ENCODE measurements around the gene LRRC15. TPM values are rescaled to one million over a fixed set of nuclear protein-coding genes. Genes with fewer than 3 reads are reported as not detected.

LRRC15 gene
- total and polyA plus RNA-seq, 7 donors = under 0.01 to 0.23 (median under 0.01) TPM; not detected in 2

GRCh38 chr3:194370753-194371152, 1.2 kb upstream of the LRRC15 start:
- no peak for DNase-seq
- TF ChIP-seq POLR2AphosphoS5 (IDR thresholded peaks at IDR 0.05) = no peak
- no peak for TF ChIP-seq EP300 (IDR thresholded peaks at IDR 0.05)
- no peak for TF ChIP-seq POLR2A (IDR thresholded peaks at IDR 0.05)
- TF ChIP-seq CTCF (IDR thresholded peaks at IDR 0.05) = no peak
- 85 to 88% methylated on average over 10 of the region's 10 CpGs for WGBS, 2 donors

GRCh38 chr3:194368918-194369317, 625 bp downstream of the LRRC15 start:
- H3K4me1 ChIP-seq = peaks cover 0 to 18% (median 6%) of the 10 kb centered on the region in 4 donors
- peaks cover 0 to 28% (median 0%) of the 10 kb centered on the region in 3 donors for H3K27me3 ChIP-seq
- intact Hi-C loops (cut with DNase I) = no loop called here
- no peaks in the 10 kb centered on the region for H3K9me3 ChIP-seq
- 75 to 82% methylated on average over 6 of the region's 6 CpGs for WGBS, 2 donors
- H3K27ac ChIP-seq = no peak overlapping the region
- no peaks in the 10 kb centered on the region for H3K36me3 ChIP-seq
- H3K4me3 ChIP-seq = no peak overlapping the region
- no peak for DNase-seq
- no peak for TF ChIP-seq EP300 (IDR thresholded peaks at IDR 0.05)
- TF ChIP-seq POLR2A (IDR thresholded peaks at IDR 0.05) = no peak

More at GRCh38 chr3:194370753-194371152, 1.2 kb upstream of the LRRC15 start:
- intact Hi-C loops (cut with DNase I) = no loop called here
- no peak overlapping the region for H3K27ac ChIP-seq
- peaks cover 0 to 6% (median 0%) of the 10 kb centered on the region in 4 donors for H3K4me1 ChIP-seq
- H3K4me3 ChIP-seq = no peak overlapping the region
- no peaks in the 10 kb centered on the region for H3K36me3 ChIP-seq
- no peaks in the 10 kb centered on the region for H3K9me3 ChIP-seq
- H3K27me3 ChIP-seq = peaks cover 0 to 31% (median 0%) of the 10 kb centered on the region in 3 donors

- DNase-seq = no peak
- intact Hi-C loops (cut with DNase I) = no loop called here
- TF ChIP-seq CTCF (IDR thresholded peaks at IDR 0.05) = no peak
- TF ChIP-seq EP300 (IDR thresholded peaks at IDR 0.05) = no peak
- no peak for TF ChIP-seq POLR2A (IDR thresholded peaks at IDR 0.05)
- no peak for TF ChIP-seq POLR2AphosphoS5 (IDR thresholded peaks at IDR 0.05)
- Histone ChIP-seq H3K9me3 (no peaks in the 10 kb centered on the region), H3K27me3 (peaks cover 0 to 28% (median 0%) of the 10 kb centered on the region in 3 donors), H3K36me3 (no peaks in the 10 kb centered on the region), H3K4me1 (peaks cover 0 to 18% (median 6%) of the 10 kb centered on the region in 4 donors), H3K27ac (no peak overlapping the region), H3K4me3 (no peak overlapping the region)
- WGBS, 2 donors = 58 to 64% methylated on average over 18 of the region's 18 CpGs
Measured at GRCh38 chr3:194367992-194368841, 1.3 kb downstream of the LRRC15 start.

GRCh38 chr3:194365978-194366490, 3.5 kb downstream of the LRRC15 start:
- no peak for TF ChIP-seq POLR2AphosphoS5 (IDR thresholded peaks at IDR 0.05)
- no peak for TF ChIP-seq CTCF (IDR thresholded peaks at IDR 0.05)
- TF ChIP-seq EP300 (IDR thresholded peaks at IDR 0.05) = no peak
- no peak for TF ChIP-seq POLR2A (IDR thresholded peaks at IDR 0.05)
- no peak overlapping the region for H3K4me3 ChIP-seq
- H3K27me3 ChIP-seq = peaks cover 0 to 21% (median 0%) of the 10 kb centered on the region in 3 donors
- DNase-seq = no peak
- no peak overlapping the region for H3K27ac ChIP-seq
- peaks cover 0 to 18% (median 6%) of the 10 kb centered on the region in 4 donors for H3K4me1 ChIP-seq
- WGBS, 2 donors = 73 to 84% methylated on average over 12 of the region's 12 CpGs
- H3K36me3 ChIP-seq = no peaks in the 10 kb centered on the region
- no peaks in the 10 kb centered on the region for H3K9me3 ChIP-seq
- intact Hi-C loops (cut with DNase I) = loop anchor here (1.0 kb wide), 1 partner anchor 33 kb away; the partner anchor contains the start of gene GP5

- Histone ChIP-seq H3K9me3 (no peaks in the 10 kb centered on the region), H3K36me3 (no peaks in the 10 kb centered on the region), H3K4me1 (peaks cover 0 to 18% (median 6%) of the 10 kb centered on the region in 4 donors), H3K27me3 (peaks cover 0 to 21% (median 0%) of the 10 kb centered on the region in 3 donors), H3K27ac (no peak overlapping the region), H3K4me3 (no peak overlapping the region)
- no peak for DNase-seq
- TF ChIP-seq CTCF (IDR thresholded peaks at IDR 0.05) = no peak
- no peak for TF ChIP-seq EP300 (IDR thresholded peaks at IDR 0.05)
- no peak for TF ChIP-seq POLR2AphosphoS5 (IDR thresholded peaks at IDR 0.05)
- TF ChIP-seq POLR2A (IDR thresholded peaks at IDR 0.05) = no peak
- intact Hi-C loops (cut with DNase I) = no loop called here
- 85 to 94% methylated on average over 6 of the region's 6 CpGs for WGBS, 2 donors
Measured at GRCh38 chr3:194365526-194365925, 4.0 kb downstream of the LRRC15 start.
